ENCODE measurements around the gene MRGPRE.

MRGPRE gene

DNA sequence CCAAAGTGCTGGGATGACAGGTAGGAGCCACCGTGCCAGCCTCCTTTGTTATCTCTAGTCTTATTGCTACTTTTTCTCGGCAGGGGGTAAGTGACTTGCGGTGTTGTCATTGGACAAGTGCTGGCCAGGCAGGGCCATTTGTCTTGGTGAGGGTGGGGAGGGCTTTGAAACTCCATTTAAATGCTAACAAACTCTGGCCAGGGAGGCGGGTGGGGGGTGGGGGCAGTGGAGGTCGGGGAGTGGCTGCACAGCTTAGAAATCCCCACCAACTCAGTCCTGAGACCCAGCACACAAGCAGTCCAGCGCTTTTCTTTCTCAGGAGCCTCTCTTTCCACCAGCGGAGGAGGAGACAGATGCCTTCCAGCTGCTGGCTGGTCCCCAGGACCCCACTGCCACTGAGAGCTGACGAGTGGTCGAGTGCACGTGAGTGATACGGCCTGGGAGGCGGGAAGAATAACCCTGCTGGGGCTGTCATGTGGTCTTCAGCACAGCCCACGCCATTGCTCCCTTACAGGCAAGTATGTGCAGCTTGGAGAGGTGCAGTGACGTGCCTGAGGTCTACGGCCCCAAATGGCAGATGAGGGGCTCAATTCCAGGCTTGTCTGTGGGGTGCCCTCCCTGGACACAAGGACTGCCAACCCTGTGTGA lies 42.9 kb downstream of the MRGPRE start:
- Mint-ChIP-seq H3K4me1 (ENCODE audit: low read depth) (no peaks in the 10 kb centered on the region), H3K36me3 (ENCODE audit: low read depth) (no peaks in the 10 kb centered on the region), H3K27me3 (ENCODE audit: low read depth) (no peaks in the 10 kb centered on the region), H3K4me3 (no peak overlapping the region), H3K27ac (no peak overlapping the region), H3K9me3 (no peaks in the 10 kb centered on the region)
- no peak for DNase-seq (ENCODE audit: low spot score)

DNA sequence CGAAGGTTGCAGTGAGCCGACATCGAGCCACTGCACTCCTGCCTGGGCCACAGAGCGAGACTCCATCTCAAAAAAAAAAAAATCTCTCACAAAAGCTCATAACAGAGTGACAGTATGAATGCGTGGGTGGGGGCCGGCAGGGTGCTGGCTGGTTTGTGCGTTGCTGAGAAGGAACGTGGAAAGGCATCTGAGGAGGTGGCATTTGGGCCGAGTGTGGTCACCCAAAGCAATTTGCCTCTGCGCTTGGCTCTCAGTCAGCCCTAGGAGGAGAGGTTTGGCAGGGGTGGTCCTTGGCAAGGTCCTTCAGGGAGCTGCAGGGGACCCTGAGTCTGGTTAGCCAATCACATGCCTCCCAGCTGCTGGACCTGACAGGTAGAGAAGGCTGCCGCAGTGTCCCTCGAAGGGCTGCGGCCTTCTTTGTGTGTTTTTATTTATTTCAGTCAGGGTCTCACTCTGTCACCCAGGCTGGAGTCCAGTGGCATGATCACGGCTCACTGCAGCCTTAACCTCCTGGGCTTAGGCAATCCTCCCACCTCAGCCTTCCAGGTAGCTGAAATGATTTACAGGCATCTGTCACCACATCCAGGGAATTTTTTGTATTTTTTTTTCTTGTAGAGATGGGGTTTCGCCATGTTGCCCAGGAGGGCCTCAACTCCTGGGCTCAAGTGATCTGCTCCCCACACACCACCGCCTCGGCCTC lies 43.6 kb downstream of the MRGPRE start:
- Mint-ChIP-seq H3K9me3 (no peaks in the 10 kb centered on the region), H3K27me3 (ENCODE audit: low read depth) (no peaks in the 10 kb centered on the region), H3K27ac (no peak overlapping the region), H3K4me3 (no peak overlapping the region), H3K36me3 (ENCODE audit: low read depth) (no peaks in the 10 kb centered on the region), H3K4me1 (ENCODE audit: low read depth) (no peaks in the 10 kb centered on the region)
- no peak for DNase-seq (ENCODE audit: low spot score)

GRCh38 chr11:3186166-3186953 lies 45.9 kb downstream of the MRGPRE start:
- H3K4me1 Mint-ChIP-seq (ENCODE audit: low read depth) = no peaks in the 10 kb centered on the region
- H3K36me3 Mint-ChIP-seq (ENCODE audit: low read depth) = no peaks in the 10 kb centered on the region
- no peaks in the 10 kb centered on the region for H3K27me3 Mint-ChIP-seq (ENCODE audit: low read depth)
- H3K4me3 Mint-ChIP-seq = no peak overlapping the region
- H3K9me3 Mint-ChIP-seq = no peaks in the 10 kb centered on the region
- H3K27ac Mint-ChIP-seq = no peak overlapping the region
- no peak for DNase-seq (ENCODE audit: low spot score)

DNA sequence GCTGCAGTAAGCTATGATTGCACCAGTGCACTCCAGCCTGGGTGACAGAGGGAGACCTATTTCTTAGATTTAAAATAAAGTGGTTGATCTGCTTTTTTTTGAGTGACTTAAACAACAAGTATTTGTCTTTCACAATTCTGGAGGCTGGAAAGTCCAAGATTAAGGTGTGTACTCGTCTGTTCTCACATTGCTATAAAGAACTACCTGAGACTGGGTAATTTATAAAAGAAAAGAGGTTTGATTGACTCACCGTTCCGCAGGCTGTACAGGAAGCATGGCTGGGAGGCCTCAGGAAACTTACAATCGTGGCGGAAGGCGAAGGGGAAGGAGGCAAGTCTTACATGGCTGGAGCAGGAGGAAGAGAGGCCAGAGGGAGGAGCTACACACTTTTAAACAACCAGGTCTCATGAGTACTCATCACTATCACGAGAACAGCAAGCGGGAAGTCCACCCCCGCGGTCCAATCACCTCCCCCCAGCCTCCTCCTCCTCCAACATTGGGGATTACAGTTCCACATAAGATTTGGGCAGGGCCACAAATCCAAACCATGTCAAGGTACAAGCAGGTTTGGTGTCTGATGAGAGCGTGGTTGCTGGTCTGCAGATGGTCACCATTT lies 47.4 kb downstream of the MRGPRE start:
- no peaks in the 10 kb centered on the region for H3K4me1 Mint-ChIP-seq (ENCODE audit: low read depth)
- no peaks in the 10 kb centered on the region for H3K9me3 Mint-ChIP-seq
- H3K36me3 Mint-ChIP-seq (ENCODE audit: low read depth) = no peaks in the 10 kb centered on the region
- no peak overlapping the region for H3K27ac Mint-ChIP-seq
- H3K27me3 Mint-ChIP-seq (ENCODE audit: low read depth) = no peaks in the 10 kb centered on the region
- no peak overlapping the region for H3K4me3 Mint-ChIP-seq
- DNase-seq (ENCODE audit: low spot score) = no peak

DNA sequence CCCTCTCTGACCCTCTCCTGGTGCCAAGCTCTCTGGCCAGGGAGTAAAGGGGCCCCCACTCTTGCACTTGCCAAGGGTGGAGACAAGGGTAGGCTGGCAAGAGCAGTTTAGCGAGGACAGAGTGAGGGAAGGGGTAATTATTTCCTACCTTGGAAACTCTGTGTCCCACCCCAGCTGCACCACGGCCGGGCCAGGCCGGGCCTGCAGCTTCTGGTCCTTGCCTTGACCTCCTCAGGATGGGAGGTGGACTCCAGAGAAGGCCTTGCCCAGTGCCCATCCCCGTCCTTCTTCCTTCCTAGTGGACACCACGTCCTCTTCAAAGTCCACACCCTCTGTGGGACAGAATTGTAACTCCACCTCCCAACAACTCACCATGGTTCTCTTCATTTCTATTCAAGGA lies 48.7 kb downstream of the MRGPRE start:
- DNase-seq (ENCODE audit: low spot score) = no peak
- Mint-ChIP-seq H3K27ac (no peak overlapping the region), H3K4me3 (no peak overlapping the region), H3K4me1 (ENCODE audit: low read depth) (no peaks in the 10 kb centered on the region), H3K9me3 (no peaks in the 10 kb centered on the region), H3K36me3 (ENCODE audit: low read depth) (no peaks in the 10 kb centered on the region), H3K27me3 (ENCODE audit: low read depth) (no peaks in the 10 kb centered on the region)

DNA sequence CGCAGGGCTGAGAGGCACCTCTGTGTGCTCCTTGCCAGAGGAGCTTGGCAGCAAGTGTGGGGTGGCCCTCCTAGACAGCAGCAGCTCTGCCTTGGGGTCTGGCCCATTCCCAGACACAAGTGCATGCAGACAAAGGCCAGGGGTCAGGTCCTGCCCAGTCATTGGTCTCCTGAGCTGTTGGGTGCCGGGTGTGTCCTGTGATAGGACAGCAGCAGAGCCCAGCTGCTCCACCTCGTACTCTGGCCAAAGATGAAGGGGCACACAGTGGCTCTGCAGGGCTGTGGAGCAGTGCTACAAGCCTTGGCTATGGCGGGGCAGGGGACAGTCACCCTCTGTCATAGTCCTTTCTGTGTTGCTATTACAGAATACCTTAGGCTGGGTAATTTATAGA lies 49.8 kb downstream of the MRGPRE start:
- no peak for DNase-seq (ENCODE audit: low spot score)
- no peaks in the 10 kb centered on the region for H3K27me3 Mint-ChIP-seq (ENCODE audit: low read depth)
- no peak overlapping the region for H3K4me3 Mint-ChIP-seq
- peaks cover 3% of the 10 kb centered on the region for H3K9me3 Mint-ChIP-seq
- no peak overlapping the region for H3K27ac Mint-ChIP-seq
- no peaks in the 10 kb centered on the region for H3K4me1 Mint-ChIP-seq (ENCODE audit: low read depth)
- H3K36me3 Mint-ChIP-seq (ENCODE audit: low read depth) = no peaks in the 10 kb centered on the region

GRCh38 chr11:3181725-3182461 lies 50.3 kb downstream of the MRGPRE start:
- DNase-seq (ENCODE audit: low spot score) = no peak
- H3K4me3 Mint-ChIP-seq = no peak overlapping the region
- no peak overlapping the region for H3K27ac Mint-ChIP-seq
- H3K27me3 Mint-ChIP-seq (ENCODE audit: low read depth) = peaks cover under 1% of the 10 kb centered on the region
- H3K4me1 Mint-ChIP-seq (ENCODE audit: low read depth) = no peaks in the 10 kb centered on the region
- peaks cover 3% of the 10 kb centered on the region for H3K9me3 Mint-ChIP-seq
- no peaks in the 10 kb centered on the region for H3K36me3 Mint-ChIP-seq (ENCODE audit: low read depth)

- Mint-ChIP-seq H3K4me1 (ENCODE audit: low read depth) (no peaks in the 10 kb centered on the region), H3K4me3 (no peak overlapping the region), H3K27ac (no peak overlapping the region), H3K36me3 (ENCODE audit: low read depth) (no peaks in the 10 kb centered on the region), H3K27me3 (ENCODE audit: low read depth) (peaks cover 3% of the 10 kb centered on the region), H3K9me3 (peaks cover 10% of the 10 kb centered on the region)
- DNase-seq (ENCODE audit: low spot score) = no peak
Measured at GRCh38 chr11:3180869-3181268, 51.3 kb downstream of the MRGPRE start.

DNA sequence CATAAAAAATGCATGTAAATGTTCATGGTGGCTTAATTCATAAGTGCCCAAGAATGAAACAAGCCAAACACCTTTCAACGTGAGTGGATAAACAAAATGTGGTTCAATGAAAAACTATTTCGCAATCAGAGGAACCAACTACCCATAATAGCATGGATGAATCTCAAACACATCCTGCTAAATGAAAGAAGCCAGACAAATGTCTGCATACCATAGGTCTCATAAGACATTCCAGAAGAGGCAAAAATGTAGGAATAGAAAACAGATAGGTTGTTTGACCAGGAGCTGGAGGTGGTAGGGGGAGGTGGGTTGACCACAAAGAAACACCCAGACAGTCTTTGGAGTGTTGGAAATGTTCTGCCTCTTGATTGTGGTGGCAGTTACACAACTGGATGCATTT lies 53.9 kb downstream of the MRGPRE start:
- Mint-ChIP-seq H3K4me3 (no peak overlapping the region), H3K9me3 (peaks cover 16% of the 10 kb centered on the region), H3K27ac (no peak overlapping the region), H3K4me1 (ENCODE audit: low read depth) (no peaks in the 10 kb centered on the region), H3K36me3 (ENCODE audit: low read depth) (no peaks in the 10 kb centered on the region), H3K27me3 (ENCODE audit: low read depth) (peaks cover 3% of the 10 kb centered on the region)
- no peak for DNase-seq (ENCODE audit: low spot score)

GRCh38 chr11:3177931-3178330 lies 54.3 kb downstream of the MRGPRE start:
- Mint-ChIP-seq H3K9me3 (peaks cover 16% of the 10 kb centered on the region), H3K4me3 (no peak overlapping the region), H3K27me3 (ENCODE audit: low read depth) (peaks cover 3% of the 10 kb centered on the region), H3K27ac (no peak overlapping the region), H3K4me1 (ENCODE audit: low read depth) (no peaks in the 10 kb centered on the region), H3K36me3 (ENCODE audit: low read depth) (no peaks in the 10 kb centered on the region)
- no peak for DNase-seq (ENCODE audit: low spot score)
